ENCODE measurements around the gene MTCL1.

The MTCL1 gene

GRCh38 chr18:8732442-8733360, 27.3 kb downstream of the MTCL1 start:
- no peak overlapping the region for H2BK15ac ChIP-seq (ENCODE audit: low read length)
- no peak overlapping the region for H3K4ac ChIP-seq (ENCODE audit: low read length)
- H3K4me1 ChIP-seq (ENCODE audit: control insufficient read depth in 2 of 2, insufficient read depth in 1 of 2, low read depth in 1 of 2, low read length in 2 of 2): peaks cover 6 to 7% of the 10 kb centered on the region in 2 donors
- H4K91ac ChIP-seq (ENCODE audit: low read depth, low read length, poor library complexity): no peak overlapping the region
- H2BK12ac ChIP-seq (ENCODE audit: low read length): no peak overlapping the region
- no peak overlapping the region for H2BK120ac ChIP-seq (ENCODE audit: low read depth, low read length)
- no peaks in the 10 kb centered on the region for H3K79me1 ChIP-seq (ENCODE audit: low read depth, low read length)
- H4K8ac ChIP-seq (ENCODE audit: low read depth, low read length): no peak overlapping the region
- no peak overlapping the region for H3K4me3 ChIP-seq (ENCODE audit: low read length in 2 of 2)
- WGBS, 2 donors (ENCODE audit: extremely low coverage in 2 of 2, insufficient read length in 2 of 2, insufficient replicate concordance in 1 of 2): no CpG with 5 or more reads among the region's 22 CpGs
- no peak overlapping the region for H2BK5ac ChIP-seq (ENCODE audit: low read length)
- no peak overlapping the region for H3K27ac ChIP-seq (replicated peaks; ENCODE audit: low read length)
- H3K9me3 ChIP-seq (replicated peaks in 1 of 2; ENCODE audit: control insufficient read depth in 2 of 2, insufficient read depth in 1 of 2, low read depth in 1 of 2, low read length in 2 of 2): no peaks in the 10 kb centered on the region
- DNase-seq (ENCODE audit: low spot score): no peak
- no peak overlapping the region for H2AFZ ChIP-seq (ENCODE audit: low read length)
- no peak overlapping the region for H3K4me2 ChIP-seq (ENCODE audit: insufficient read depth, low read length, poor library complexity, severe bottlenecking)
- H2AK5ac ChIP-seq (ENCODE audit: low read depth, low read length): no peak overlapping the region
- H3K27me3 ChIP-seq (ENCODE audit: control insufficient read depth in 3 of 3, insufficient read depth in 3 of 3, low read depth in 1 of 3, low read length in 3 of 3): no peaks in the 10 kb centered on the region
- no peak overlapping the region for H3K9ac ChIP-seq (ENCODE audit: low read depth, low read length, poor library complexity)
- no peak overlapping the region for H3K23ac ChIP-seq (ENCODE audit: low read depth, low read length, poor library complexity)
- H3K14ac ChIP-seq (ENCODE audit: low read length): no peak overlapping the region
- no peaks in the 10 kb centered on the region for H3K36me3 ChIP-seq (replicated peaks in 1 of 2; ENCODE audit: control insufficient read depth in 2 of 2, insufficient read depth in 2 of 2, low read length in 2 of 2)
- no peak overlapping the region for H3K18ac ChIP-seq (ENCODE audit: low read length)

- Histone ChIP-seq H3K79me1 (ENCODE audit: low read depth, low read length) (no peaks in the 10 kb centered on the region), H3K4me1 (ENCODE audit: control insufficient read depth in 2 of 2, insufficient read depth in 1 of 2, low read depth in 1 of 2, low read length in 2 of 2) (peaks cover 6 to 7% of the 10 kb centered on the region in 2 donors), H3K18ac (ENCODE audit: low read length) (no peak overlapping the region), H3K36me3 (replicated peaks in 1 of 2; ENCODE audit: control insufficient read depth in 2 of 2, insufficient read depth in 2 of 2, low read length in 2 of 2) (no peaks in the 10 kb centered on the region), H3K14ac (ENCODE audit: low read length) (no peak overlapping the region), H2BK12ac (ENCODE audit: low read length) (no peak overlapping the region), H2BK5ac (ENCODE audit: low read length) (no peak overlapping the region), H3K23ac (ENCODE audit: low read depth, low read length, poor library complexity) (no peak overlapping the region), H3K9ac (ENCODE audit: low read depth, low read length, poor library complexity) (no peak overlapping the region), H4K91ac (ENCODE audit: low read depth, low read length, poor library complexity) (no peak overlapping the region), H3K4me2 (ENCODE audit: insufficient read depth, low read length, poor library complexity, severe bottlenecking) (no peak overlapping the region), H3K27me3 (ENCODE audit: control insufficient read depth in 3 of 3, insufficient read depth in 3 of 3, low read depth in 1 of 3, low read length in 3 of 3) (no peaks in the 10 kb centered on the region), H3K27ac (replicated peaks; ENCODE audit: low read length) (no peak overlapping the region), H3K4me3 (ENCODE audit: low read length in 2 of 2) (no peak overlapping the region), H2BK15ac (ENCODE audit: low read length) (no peak overlapping the region), H2AFZ (ENCODE audit: low read length) (no peak overlapping the region), H2BK120ac (ENCODE audit: low read depth, low read length) (no peak overlapping the region), H3K9me3 (replicated peaks in 1 of 2; ENCODE audit: control insufficient read depth in 2 of 2, insufficient read depth in 1 of 2, low read depth in 1 of 2, low read length in 2 of 2) (no peaks in the 10 kb centered on the region), H2AK5ac (ENCODE audit: low read depth, low read length) (no peak overlapping the region), H4K8ac (ENCODE audit: low read depth, low read length) (no peak overlapping the region), H3K4ac (ENCODE audit: low read length) (no peak overlapping the region)
- no peak for DNase-seq (ENCODE audit: low spot score)
- no CpG with 5 or more reads among the region's 5 CpGs for WGBS, 2 donors (ENCODE audit: extremely low coverage in 2 of 2, insufficient read length in 2 of 2, insufficient replicate concordance in 1 of 2)
These were observed 29.1 kb downstream of the MTCL1 start for GRCh38 chr18:8734496-8734895.

GRCh38 chr18:8735274-8735673, 29.9 kb downstream of the MTCL1 start:
- DNase-seq (ENCODE audit: low spot score): no peak
- Histone ChIP-seq H3K9ac (ENCODE audit: low read depth, low read length, poor library complexity) (no peak overlapping the region), H3K79me1 (ENCODE audit: low read depth, low read length) (no peaks in the 10 kb centered on the region), H3K23ac (ENCODE audit: low read depth, low read length, poor library complexity) (no peak overlapping the region), H3K4me2 (ENCODE audit: insufficient read depth, low read length, poor library complexity, severe bottlenecking) (no peak overlapping the region), H3K27me3 (ENCODE audit: control insufficient read depth in 3 of 3, insufficient read depth in 3 of 3, low read depth in 1 of 3, low read length in 3 of 3) (no peaks in the 10 kb centered on the region), H2BK120ac (ENCODE audit: low read depth, low read length) (no peak overlapping the region), H3K4ac (ENCODE audit: low read length) (no peak overlapping the region), H2AK5ac (ENCODE audit: low read depth, low read length) (no peak overlapping the region), H3K9me3 (replicated peaks in 1 of 2; ENCODE audit: control insufficient read depth in 2 of 2, insufficient read depth in 1 of 2, low read depth in 1 of 2, low read length in 2 of 2) (no peaks in the 10 kb centered on the region), H4K91ac (ENCODE audit: low read depth, low read length, poor library complexity) (no peak overlapping the region), H3K36me3 (replicated peaks in 1 of 2; ENCODE audit: control insufficient read depth in 2 of 2, insufficient read depth in 2 of 2, low read length in 2 of 2) (no peaks in the 10 kb centered on the region), H3K4me3 (ENCODE audit: low read length in 2 of 2) (no peak overlapping the region), H2AFZ (ENCODE audit: low read length) (peak overlapping the region; percentile 24), H3K4me1 (ENCODE audit: control insufficient read depth in 2 of 2, insufficient read depth in 1 of 2, low read depth in 1 of 2, low read length in 2 of 2) (peaks cover 6 to 7% of the 10 kb centered on the region in 2 donors), H4K8ac (ENCODE audit: low read depth, low read length) (no peak overlapping the region), H2BK12ac (ENCODE audit: low read length) (no peak overlapping the region), H2BK15ac (ENCODE audit: low read length) (no peak overlapping the region), H3K27ac (replicated peaks; ENCODE audit: low read length) (no peak overlapping the region), H2BK5ac (ENCODE audit: low read length) (no peak overlapping the region), H3K14ac (ENCODE audit: low read length) (no peak overlapping the region), H3K18ac (ENCODE audit: low read length) (no peak overlapping the region)
- no CpG with 5 or more reads among the region's 2 CpGs for whole genome bisulfite sequencing, 2 donors (ENCODE audit: extremely low coverage in 2 of 2, insufficient read length in 2 of 2, insufficient replicate concordance in 1 of 2)

- no peak overlapping the region for H3K4ac ChIP-seq (ENCODE audit: low read length)
- no peak overlapping the region for H4K91ac ChIP-seq (ENCODE audit: low read depth, low read length, poor library complexity)
- no peaks in the 10 kb centered on the region for H3K36me3 ChIP-seq (replicated peaks in 1 of 2; ENCODE audit: control insufficient read depth in 2 of 2, insufficient read depth in 2 of 2, low read length in 2 of 2)
- no peaks in the 10 kb centered on the region for H3K9me3 ChIP-seq (replicated peaks in 1 of 2; ENCODE audit: control insufficient read depth in 2 of 2, insufficient read depth in 1 of 2, low read depth in 1 of 2, low read length in 2 of 2)
- DNase-seq (ENCODE audit: low spot score): no peak
- no peak overlapping the region for H3K18ac ChIP-seq (ENCODE audit: low read length)
- H4K8ac ChIP-seq (ENCODE audit: low read depth, low read length): no peak overlapping the region
- H3K27me3 ChIP-seq (ENCODE audit: control insufficient read depth in 3 of 3, insufficient read depth in 3 of 3, low read depth in 1 of 3, low read length in 3 of 3): no peaks in the 10 kb centered on the region
- H3K23ac ChIP-seq (ENCODE audit: low read depth, low read length, poor library complexity): no peak overlapping the region
- H2AFZ ChIP-seq (ENCODE audit: low read length): no peak overlapping the region
- H3K27ac ChIP-seq (replicated peaks; ENCODE audit: low read length): no peak overlapping the region
- no peak overlapping the region for H3K9ac ChIP-seq (ENCODE audit: low read depth, low read length, poor library complexity)
- H2BK120ac ChIP-seq (ENCODE audit: low read depth, low read length): no peak overlapping the region
- H2BK5ac ChIP-seq (ENCODE audit: low read length): no peak overlapping the region
- H3K4me3 ChIP-seq (ENCODE audit: low read length in 2 of 2): no peak overlapping the region
- H3K4me1 ChIP-seq (ENCODE audit: control insufficient read depth in 2 of 2, insufficient read depth in 1 of 2, low read depth in 1 of 2, low read length in 2 of 2): peaks cover 0 to 7% of the 10 kb centered on the region in 2 donors
- no peaks in the 10 kb centered on the region for H3K79me1 ChIP-seq (ENCODE audit: low read depth, low read length)
- no peak overlapping the region for H3K4me2 ChIP-seq (ENCODE audit: insufficient read depth, low read length, poor library complexity, severe bottlenecking)
- no peak overlapping the region for H2AK5ac ChIP-seq (ENCODE audit: low read depth, low read length)
- no CpG with 5 or more reads among the region's 1 CpG for WGBS, 2 donors (ENCODE audit: extremely low coverage in 2 of 2, insufficient read length in 2 of 2, insufficient replicate concordance in 1 of 2)
- no peak overlapping the region for H3K14ac ChIP-seq (ENCODE audit: low read length)
- H2BK12ac ChIP-seq (ENCODE audit: low read length): no peak overlapping the region
- H2BK15ac ChIP-seq (ENCODE audit: low read length): no peak overlapping the region
These were observed 35.8 kb downstream of the MTCL1 start for GRCh38 chr18:8741117-8741516.

All from neuronal stem cell (in vitro differentiated cells).